22Rv1 (cell line): ENCODE results near the gene TMEM269.

Source experiments
- CTCF ChIP-seq: fragments of 450-650 bp; IDR thresholded peaks from 2 replicates; pipeline ENCODE4 v1.5.1; 2017; ENCODE audit warnings: mild to moderate bottlenecking
- ZFX ChIP-seq: fragments of 450-650 bp; IDR thresholded peaks from 2 replicates; pipeline ENCODE4 v1.6.1; 2017; ENCODE audit warnings: antibody characterized with exemption, borderline replicate concordance

- no peak for TF ChIP-seq CTCF
- no peak for TF ChIP-seq ZFX
These were observed 12.6 kb downstream of the TMEM269 start for GRCh38 chr1:42797414-42797813.
